K562 (cell line): Measurements from ENCODE around the gene RYK.

ENCODE experiments used
- FOS ChIP-seq: IDR thresholded peaks from 3 replicates; pipeline ENCODE4 v1.6.1; 2011; ENCODE audit not compliant: insufficient read length; ENCODE audit errors: extremely low read depth
- KDM1A ChIP-seq, 2 experiments: fragments of 450-650 bp; IDR thresholded peaks; 2 replicates each; pipeline ENCODE4 v1.6.1; 2016; ENCODE audit warnings: mild to moderate bottlenecking in 2 of 2
- SNRNP70 ChIP-seq: fragments of 200-400 bp; formaldehyde crosslinking; optimal IDR thresholded peaks from 2 replicates; pipeline ENCODE3; 2017; ENCODE audit warnings: low read depth, low read length
- ZNF764 ChIP-seq: fragments of 250-450 bp; sonication (Bioruptor Pico); IDR thresholded peaks from 2 replicates; pipeline ENCODE4 v1.4.0; 2020; ENCODE audit warnings: low read depth, mild to moderate bottlenecking, moderate library complexity
- TF ChIP-seq, protein P1 (sequence below), 3 experiments: IDR thresholded peaks in 2 of 3; conservative IDR thresholded peaks in 1 of 3; 2 replicates each; pipeline ENCODE4 v1.5.1; 2011 to 2012; ENCODE audit warnings: low read length in 3 of 3, mild to moderate bottlenecking in 3 of 3, control low read depth in 2 of 3, improper control_type of control experiment in 1 of 3, inconsistent platforms in 1 of 3, low read depth in 1 of 3, mixed read lengths in 1 of 3, moderate library complexity in 1 of 3; ENCODE audit not compliant: insufficient read depth in 2 of 3
- TF ChIP-seq, protein P2 (sequence below): sonication (generic); formaldehyde crosslinking; IDR thresholded peaks from 2 replicates; pipeline ENCODE4 v1.8.0; 2022; ENCODE audit warnings: mild to moderate bottlenecking, low read depth, missing genetic modification reagents

- TF ChIP-seq SNRNP70 (no peak), FOS (no peak), ZNF764 (CRISPR knock-in tag) (no peak), KDM1A (IDR thresholded peaks at IDR 0.05) (no peak)
- TF ChIP-seq, protein P1, sequence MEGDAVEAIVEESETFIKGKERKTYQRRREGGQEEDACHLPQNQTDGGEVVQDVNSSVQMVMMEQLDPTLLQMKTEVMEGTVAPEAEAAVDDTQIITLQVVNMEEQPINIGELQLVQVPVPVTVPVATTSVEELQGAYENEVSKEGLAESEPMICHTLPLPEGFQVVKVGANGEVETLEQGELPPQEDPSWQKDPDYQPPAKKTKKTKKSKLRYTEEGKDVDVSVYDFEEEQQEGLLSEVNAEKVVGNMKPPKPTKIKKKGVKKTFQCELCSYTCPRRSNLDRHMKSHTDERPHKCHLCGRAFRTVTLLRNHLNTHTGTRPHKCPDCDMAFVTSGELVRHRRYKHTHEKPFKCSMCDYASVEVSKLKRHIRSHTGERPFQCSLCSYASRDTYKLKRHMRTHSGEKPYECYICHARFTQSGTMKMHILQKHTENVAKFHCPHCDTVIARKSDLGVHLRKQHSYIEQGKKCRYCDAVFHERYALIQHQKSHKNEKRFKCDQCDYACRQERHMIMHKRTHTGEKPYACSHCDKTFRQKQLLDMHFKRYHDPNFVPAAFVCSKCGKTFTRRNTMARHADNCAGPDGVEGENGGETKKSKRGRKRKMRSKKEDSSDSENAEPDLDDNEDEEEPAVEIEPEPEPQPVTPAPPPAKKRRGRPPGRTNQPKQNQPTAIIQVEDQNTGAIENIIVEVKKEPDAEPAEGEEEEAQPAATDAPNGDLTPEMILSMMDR (IDR thresholded peaks at IDR 0.05 in 2 of 3, conservative IDR thresholded peaks at IDR 0.05 in 1 of 3; ENCODE audit: insufficient read depth in 2 of 3, low read depth in 1 of 3, low read length in 3 of 3) = no peak
- TF ChIP-seq, protein P2, sequence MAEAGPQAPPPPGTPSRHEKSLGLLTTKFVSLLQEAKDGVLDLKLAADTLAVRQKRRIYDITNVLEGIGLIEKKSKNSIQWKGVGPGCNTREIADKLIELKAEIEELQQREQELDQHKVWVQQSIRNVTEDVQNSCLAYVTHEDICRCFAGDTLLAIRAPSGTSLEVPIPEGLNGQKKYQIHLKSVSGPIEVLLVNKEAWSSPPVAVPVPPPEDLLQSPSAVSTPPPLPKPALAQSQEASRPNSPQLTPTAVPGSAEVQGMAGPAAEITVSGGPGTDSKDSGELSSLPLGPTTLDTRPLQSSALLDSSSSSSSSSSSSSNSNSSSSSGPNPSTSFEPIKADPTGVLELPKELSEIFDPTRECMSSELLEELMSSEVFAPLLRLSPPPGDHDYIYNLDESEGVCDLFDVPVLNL = no peak
These were observed 18.5 kb downstream of the RYK start for GRCh38 chr3:134232151-134232550.
